Measurements from ENCODE around the gene NANOS3.

GRCh38 chr19:13883516-13884064, 6.7 kb downstream of the NANOS3 start:
- TF ChIP-seq POLR2A (IDR thresholded peaks at IDR 0.05) (no peak), CTCF (IDR thresholded peaks at IDR 0.05) (no peak), POLR2AphosphoS5 (IDR thresholded peaks at IDR 0.05) (no peak)

Measured in upper lobe of left lung (tissue), 4 donors.